ENCODE data around the gene NRN1.

DNA sequence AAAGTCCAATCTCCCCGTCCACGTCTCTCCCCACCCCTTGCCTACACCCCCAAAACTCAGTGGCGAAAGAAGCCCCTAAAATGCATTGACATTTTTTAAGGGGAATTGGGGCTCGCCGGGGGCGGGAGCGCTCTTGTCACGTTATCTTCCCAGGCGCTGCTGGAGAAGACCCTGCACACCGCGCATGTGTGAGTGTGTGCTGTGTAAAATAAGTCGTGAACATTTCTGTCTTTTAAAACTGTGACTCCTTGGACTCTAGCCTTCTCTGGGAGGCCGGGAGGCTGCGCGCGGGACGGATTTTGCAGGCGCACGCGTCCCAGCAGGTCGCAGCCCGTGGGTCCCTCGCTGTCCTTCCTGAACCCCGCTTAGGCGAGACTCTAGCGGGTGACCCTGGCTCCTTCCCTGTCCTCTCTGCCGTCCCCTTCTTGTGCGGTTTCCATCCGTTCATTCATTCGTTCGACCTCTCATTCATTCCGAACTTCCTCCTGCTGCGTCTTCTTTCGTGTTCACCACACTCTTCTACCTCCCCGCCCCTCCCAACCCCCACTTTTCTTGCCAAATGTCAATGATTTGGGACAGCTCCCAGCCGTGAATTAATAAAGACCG, 2.2 kb downstream of the NRN1 start:
- no peak for TF ChIP-seq POLR2A (IDR thresholded peaks at IDR 0.05)
- TF ChIP-seq, protein P1, sequence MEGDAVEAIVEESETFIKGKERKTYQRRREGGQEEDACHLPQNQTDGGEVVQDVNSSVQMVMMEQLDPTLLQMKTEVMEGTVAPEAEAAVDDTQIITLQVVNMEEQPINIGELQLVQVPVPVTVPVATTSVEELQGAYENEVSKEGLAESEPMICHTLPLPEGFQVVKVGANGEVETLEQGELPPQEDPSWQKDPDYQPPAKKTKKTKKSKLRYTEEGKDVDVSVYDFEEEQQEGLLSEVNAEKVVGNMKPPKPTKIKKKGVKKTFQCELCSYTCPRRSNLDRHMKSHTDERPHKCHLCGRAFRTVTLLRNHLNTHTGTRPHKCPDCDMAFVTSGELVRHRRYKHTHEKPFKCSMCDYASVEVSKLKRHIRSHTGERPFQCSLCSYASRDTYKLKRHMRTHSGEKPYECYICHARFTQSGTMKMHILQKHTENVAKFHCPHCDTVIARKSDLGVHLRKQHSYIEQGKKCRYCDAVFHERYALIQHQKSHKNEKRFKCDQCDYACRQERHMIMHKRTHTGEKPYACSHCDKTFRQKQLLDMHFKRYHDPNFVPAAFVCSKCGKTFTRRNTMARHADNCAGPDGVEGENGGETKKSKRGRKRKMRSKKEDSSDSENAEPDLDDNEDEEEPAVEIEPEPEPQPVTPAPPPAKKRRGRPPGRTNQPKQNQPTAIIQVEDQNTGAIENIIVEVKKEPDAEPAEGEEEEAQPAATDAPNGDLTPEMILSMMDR (IDR thresholded peaks at IDR 0.05), result no peak
